Brain microvascular endothelial cell (primary cell): Measurements from ENCODE around the gene SCN3B.

ENCODE experiments used
- DNase-seq: peaks from one replicate; pipeline ENCODE4 v3.0.0-alpha.2; 2020
- H3K27ac ChIP-seq: fragments of 250-450 bp; sonication (Bioruptor Pico); 2 replicates; pipeline ENCODE4 v1.5.1; 2020; ENCODE audit warnings: mild to moderate bottlenecking, moderate library complexity
- H3K27me3 ChIP-seq: fragments of 250-450 bp; sonication (Bioruptor Pico); replicated peaks from 2 replicates; pipeline ENCODE4 v1.5.1; 2020; ENCODE audit warnings: mild to moderate bottlenecking
- H3K36me3 ChIP-seq: fragments of 250-450 bp; sonication (Bioruptor Pico); replicated peaks from 2 replicates; pipeline ENCODE4 v1.5.1; 2020; ENCODE audit warnings: mild to moderate bottlenecking
- H3K4me3 ChIP-seq: 2 replicates; pipeline ENCODE4 v1.5.1; 2011; ENCODE audit warnings: low read depth, mild to moderate bottlenecking, control low read depth, low read length, moderate library complexity
- in situ Hi-C: cut with HindIII; loops from 2 replicates; pipeline ENCODE4 v1.10.0; 2017; ENCODE audit warnings: low sequenced_read_pairs, low pct_ligation_motif_present
- TF ChIP-seq, protein P1 (sequence below): IDR thresholded peaks from 2 replicates; pipeline ENCODE4 v1.5.1; 2011; ENCODE audit warnings: low read depth, mild to moderate bottlenecking, moderate library complexity, low read length, control low read depth, inconsistent platforms; ENCODE audit errors: missing control alignments

The SCN3B gene

DNA sequence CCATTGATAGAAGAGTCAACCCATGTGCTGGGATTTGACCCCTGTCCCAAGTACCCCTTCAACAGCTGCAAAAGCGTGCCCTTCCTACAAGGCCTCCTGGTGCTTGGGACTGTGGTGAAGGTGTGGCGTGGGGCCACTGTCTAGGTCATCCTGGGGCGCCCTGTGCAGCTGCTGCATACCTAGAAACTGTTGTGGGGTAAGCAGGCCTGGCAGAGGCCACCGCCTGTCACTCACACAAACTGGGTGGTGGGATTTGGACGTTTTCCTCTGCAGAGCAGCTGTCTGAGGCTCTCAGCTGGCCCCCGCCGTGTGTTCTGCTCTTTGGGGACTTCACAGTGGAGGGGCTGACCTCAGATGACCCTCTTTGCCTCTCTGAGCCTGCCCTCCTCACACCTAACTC lies 69.7 kb downstream of the SCN3B start:
- H3K4me3 ChIP-seq: no peak overlapping the region
- no peaks in the 10 kb centered on the region for H3K27me3 ChIP-seq
- in situ Hi-C loops: no loop called here
- DNase-seq: no peak
- no peaks in the 10 kb centered on the region for H3K36me3 ChIP-seq
- H3K27ac ChIP-seq: no peak overlapping the region
- TF ChIP-seq, protein P1, sequence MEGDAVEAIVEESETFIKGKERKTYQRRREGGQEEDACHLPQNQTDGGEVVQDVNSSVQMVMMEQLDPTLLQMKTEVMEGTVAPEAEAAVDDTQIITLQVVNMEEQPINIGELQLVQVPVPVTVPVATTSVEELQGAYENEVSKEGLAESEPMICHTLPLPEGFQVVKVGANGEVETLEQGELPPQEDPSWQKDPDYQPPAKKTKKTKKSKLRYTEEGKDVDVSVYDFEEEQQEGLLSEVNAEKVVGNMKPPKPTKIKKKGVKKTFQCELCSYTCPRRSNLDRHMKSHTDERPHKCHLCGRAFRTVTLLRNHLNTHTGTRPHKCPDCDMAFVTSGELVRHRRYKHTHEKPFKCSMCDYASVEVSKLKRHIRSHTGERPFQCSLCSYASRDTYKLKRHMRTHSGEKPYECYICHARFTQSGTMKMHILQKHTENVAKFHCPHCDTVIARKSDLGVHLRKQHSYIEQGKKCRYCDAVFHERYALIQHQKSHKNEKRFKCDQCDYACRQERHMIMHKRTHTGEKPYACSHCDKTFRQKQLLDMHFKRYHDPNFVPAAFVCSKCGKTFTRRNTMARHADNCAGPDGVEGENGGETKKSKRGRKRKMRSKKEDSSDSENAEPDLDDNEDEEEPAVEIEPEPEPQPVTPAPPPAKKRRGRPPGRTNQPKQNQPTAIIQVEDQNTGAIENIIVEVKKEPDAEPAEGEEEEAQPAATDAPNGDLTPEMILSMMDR: no peak

DNA sequence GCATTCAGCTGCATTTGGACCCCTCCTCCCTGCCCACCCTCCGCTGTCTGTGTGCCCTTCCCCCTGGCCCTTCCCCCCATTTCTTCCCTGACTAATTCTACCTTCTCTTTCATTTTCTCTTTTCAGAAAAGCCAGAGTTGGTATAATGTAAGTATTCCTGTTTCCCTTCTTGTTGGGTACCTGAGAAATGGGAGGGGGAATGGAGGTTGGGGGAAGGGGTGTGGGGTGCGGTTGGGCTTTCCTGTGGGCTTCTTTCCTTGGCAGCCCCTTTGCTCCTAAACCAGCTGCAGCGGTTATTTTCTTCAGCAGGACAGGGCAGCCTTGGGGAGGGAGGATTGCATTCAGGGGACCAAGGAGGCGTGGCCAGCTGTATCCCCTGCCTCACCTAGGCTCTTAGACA lies 70.2 kb downstream of the SCN3B start:
- no peaks in the 10 kb centered on the region for H3K36me3 ChIP-seq
- H3K4me3 ChIP-seq: no peak overlapping the region
- H3K27ac ChIP-seq: no peak overlapping the region
- no peaks in the 10 kb centered on the region for H3K27me3 ChIP-seq
- TF ChIP-seq, protein P1: no peak
- in situ Hi-C loops: no loop called here
- DNase-seq: no peak

DNA sequence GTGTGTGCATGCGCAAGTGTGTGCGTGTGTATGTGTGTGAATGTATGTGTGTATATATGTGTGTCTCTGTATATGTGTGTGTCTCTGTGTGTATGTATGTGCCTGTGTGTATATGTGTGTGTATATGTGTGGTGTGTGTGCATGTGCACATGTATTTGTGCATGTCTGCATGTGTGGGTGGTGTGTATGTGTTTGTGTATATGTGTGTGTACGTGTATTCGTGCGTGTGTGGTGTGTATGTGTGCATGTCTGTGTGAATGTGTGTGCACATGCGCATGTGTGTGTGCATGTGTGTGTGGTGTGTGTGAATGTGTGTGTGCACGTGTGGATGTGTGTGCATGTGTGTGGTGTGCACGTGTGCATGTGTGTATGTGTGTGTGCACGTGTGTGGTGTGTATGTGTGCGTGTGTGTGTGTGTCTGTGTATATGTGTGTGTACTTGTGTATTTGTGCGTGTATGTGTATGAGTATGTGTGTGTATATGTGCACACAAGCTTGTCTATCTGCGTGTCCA lies 71.4 kb downstream of the SCN3B start:
- DNase-seq: no peak
- no peaks in the 10 kb centered on the region for H3K36me3 ChIP-seq
- no peak overlapping the region for H3K27ac ChIP-seq
- no peak overlapping the region for H3K4me3 ChIP-seq
- TF ChIP-seq, protein P1: no peak
- no peaks in the 10 kb centered on the region for H3K27me3 ChIP-seq
- in situ Hi-C loops: no loop called here

DNA sequence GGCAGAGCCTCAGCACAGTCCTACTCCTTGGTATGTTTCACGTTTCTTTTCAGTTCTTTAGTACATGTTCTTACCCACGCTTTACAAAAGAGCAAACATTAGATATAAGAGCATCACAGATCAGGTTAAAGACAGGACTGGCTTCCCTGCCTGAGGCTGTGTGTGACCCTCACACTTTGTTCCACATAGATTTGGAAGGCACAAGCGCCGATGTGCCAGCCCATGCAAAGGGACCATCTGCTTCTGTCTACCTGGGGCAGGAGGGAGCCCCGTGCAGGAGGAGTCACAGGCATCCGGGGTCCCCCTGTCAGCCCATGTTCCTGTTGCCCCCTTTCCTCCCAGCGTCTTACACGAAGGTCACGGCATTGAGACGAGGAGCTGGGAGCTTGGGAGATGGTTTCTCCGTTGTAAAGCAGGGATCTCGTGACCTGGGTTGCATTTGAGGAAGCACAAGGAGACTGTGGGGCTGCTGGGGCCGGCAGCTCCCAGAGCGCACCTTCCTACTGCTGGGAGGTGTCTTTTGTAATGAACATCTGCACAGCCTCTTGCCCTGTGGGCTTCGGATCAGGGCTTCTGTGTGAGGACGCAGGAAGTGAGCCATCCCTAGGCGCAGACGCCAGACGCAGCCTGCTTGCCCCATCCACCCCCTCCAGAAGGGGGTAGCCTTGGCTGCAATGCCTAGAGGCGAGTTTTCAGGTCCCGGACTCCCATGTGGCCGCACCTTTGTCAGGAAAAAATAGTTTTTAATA lies 72.6 kb downstream of the SCN3B start:
- no peak for DNase-seq
- TF ChIP-seq, protein P1: no peak
- Histone ChIP-seq H3K27me3 (no peaks in the 10 kb centered on the region), H3K4me3 (no peak overlapping the region), H3K27ac (no peak overlapping the region), H3K36me3 (no peaks in the 10 kb centered on the region)
- in situ Hi-C loops: no loop called here

DNA sequence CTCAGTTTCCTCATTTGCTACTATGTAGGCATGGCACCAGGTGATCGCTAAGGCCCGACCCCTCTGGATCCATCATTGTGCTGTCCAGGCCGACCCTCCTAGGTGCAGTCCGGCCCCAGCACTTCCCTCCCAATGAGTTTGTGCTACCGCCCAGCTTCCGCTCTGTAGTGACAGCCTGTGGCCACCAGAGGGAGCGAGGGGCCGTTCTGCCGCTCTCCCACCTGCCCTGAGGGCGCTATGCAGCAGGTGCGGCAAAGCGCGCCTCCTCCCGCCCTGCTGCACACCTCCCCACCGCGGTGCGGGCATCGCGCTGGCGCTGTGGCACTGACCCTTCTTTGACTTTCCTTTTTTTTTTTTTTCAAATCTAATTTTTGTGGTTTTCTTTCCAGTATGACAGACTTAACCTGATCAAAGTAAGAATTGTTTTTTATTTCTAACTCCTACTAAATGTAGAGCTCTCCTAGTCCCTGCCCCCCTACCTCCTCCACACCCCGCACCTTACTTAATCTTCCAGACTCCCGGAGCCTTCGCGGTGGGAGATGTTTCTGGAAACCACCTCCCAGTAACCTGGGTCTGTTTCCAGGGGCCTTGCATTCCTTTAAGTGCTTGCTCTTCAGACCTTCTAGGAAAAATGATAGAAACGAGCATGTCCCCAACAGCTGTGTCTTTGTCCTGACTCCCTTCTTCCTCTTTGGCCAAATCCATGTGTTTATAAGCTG lies 73.7 kb downstream of the SCN3B start:
- in situ Hi-C loops: no loop called here
- no peaks in the 10 kb centered on the region for H3K27me3 ChIP-seq
- H3K36me3 ChIP-seq: no peaks in the 10 kb centered on the region
- TF ChIP-seq, protein P1: peak; percentile 96
- peak; percentile 31 for DNase-seq
- no peak overlapping the region for H3K27ac ChIP-seq
- H3K4me3 ChIP-seq: no peak overlapping the region
